ENCODE measurements around the gene ANKRD6. TPM values are rescaled to one million over a fixed set of nuclear protein-coding genes. Genes with fewer than 3 reads are reported as not detected.

Gene ANKRD6
- total RNA-seq, 1 donor from 2014 or later, result 13.3 TPM

- no peak for DNase-seq (ENCODE audit: extremely low spot score in 2 of 2)
- H3K27ac ChIP-seq, result no peak overlapping the region
- no peak overlapping the region for H3K4me3 ChIP-seq
- no peaks in the 10 kb centered on the region for H3K36me3 ChIP-seq
- H3K9me3 ChIP-seq, result no peaks in the 10 kb centered on the region
- H3K27me3 ChIP-seq, result no peaks in the 10 kb centered on the region
- TF ChIP-seq POLR2AphosphoS5 (IDR thresholded peaks at IDR 0.05; ENCODE audit: insufficient read depth in 1 of 2, low read depth in 1 of 2) (no peak), POLR2A (IDR thresholded peaks at IDR 0.05) (no peak), CTCF (IDR thresholded peaks at IDR 0.05) (no peak)
- intact Hi-C loops (cut with DNase I), result no loop called here
- no peaks in the 10 kb centered on the region for H3K4me1 ChIP-seq
These were observed 172.9 kb downstream of the ANKRD6 start for GRCh38 chr6:89605861-89606260.

GRCh38 chr6:89610149-89610642, 177.2 kb downstream of the ANKRD6 start:
- DNase-seq (ENCODE audit: extremely low spot score in 2 of 2), result no peak
- Histone ChIP-seq H3K27ac (no peak overlapping the region), H3K4me3 (no peak overlapping the region), H3K4me1 (no peaks in the 10 kb centered on the region), H3K27me3 (no peaks in the 10 kb centered on the region), H3K36me3 (no peaks in the 10 kb centered on the region), H3K9me3 (no peaks in the 10 kb centered on the region)
- intact Hi-C loops (cut with DNase I), result no loop called here
- TF ChIP-seq CTCF (IDR thresholded peaks at IDR 0.05), result peak; percentile 69 to 76 (median 76)
- no peak for TF ChIP-seq POLR2AphosphoS5 (IDR thresholded peaks at IDR 0.05; ENCODE audit: insufficient read depth in 1 of 2, low read depth in 1 of 2)
- TF ChIP-seq POLR2A (IDR thresholded peaks at IDR 0.05), result no peak

- no peak for TF ChIP-seq CTCF (IDR thresholded peaks at IDR 0.05)
- TF ChIP-seq POLR2AphosphoS5 (IDR thresholded peaks at IDR 0.05; ENCODE audit: insufficient read depth in 1 of 2, low read depth in 1 of 2), result no peak
- TF ChIP-seq POLR2A (IDR thresholded peaks at IDR 0.05), result no peak
- Histone ChIP-seq H3K4me1 (no peaks in the 10 kb centered on the region), H3K27ac (no peak overlapping the region), H3K4me3 (no peak overlapping the region), H3K27me3 (no peaks in the 10 kb centered on the region), H3K9me3 (no peaks in the 10 kb centered on the region), H3K36me3 (no peaks in the 10 kb centered on the region)
- intact Hi-C loops (cut with DNase I), result no loop called here
- DNase-seq (ENCODE audit: extremely low spot score in 2 of 2), result no peak
These were observed 178.7 kb downstream of the ANKRD6 start for GRCh38 chr6:89611666-89612065.

GRCh38 chr6:89612121-89612520, 179.2 kb downstream of the ANKRD6 start:
- intact Hi-C loops (cut with DNase I), result no loop called here
- Histone ChIP-seq H3K27me3 (no peaks in the 10 kb centered on the region), H3K27ac (no peak overlapping the region), H3K4me3 (no peak overlapping the region), H3K4me1 (no peaks in the 10 kb centered on the region), H3K36me3 (no peaks in the 10 kb centered on the region), H3K9me3 (no peaks in the 10 kb centered on the region)
- DNase-seq (ENCODE audit: extremely low spot score in 2 of 2), result no peak
- no peak for TF ChIP-seq POLR2A (IDR thresholded peaks at IDR 0.05)
- TF ChIP-seq POLR2AphosphoS5 (IDR thresholded peaks at IDR 0.05; ENCODE audit: insufficient read depth in 1 of 2, low read depth in 1 of 2), result no peak
- no peak for TF ChIP-seq CTCF (IDR thresholded peaks at IDR 0.05)

GRCh38 chr6:89613790-89614189, 180.8 kb downstream of the ANKRD6 start:
- Histone ChIP-seq H3K27me3 (no peaks in the 10 kb centered on the region), H3K36me3 (no peaks in the 10 kb centered on the region), H3K4me3 (no peak overlapping the region), H3K27ac (no peak overlapping the region), H3K9me3 (no peaks in the 10 kb centered on the region), H3K4me1 (no peaks in the 10 kb centered on the region)
- intact Hi-C loops (cut with DNase I), result no loop called here
- DNase-seq (ENCODE audit: extremely low spot score in 2 of 2), result no peak
- TF ChIP-seq POLR2AphosphoS5 (IDR thresholded peaks at IDR 0.05; ENCODE audit: insufficient read depth in 1 of 2, low read depth in 1 of 2), result no peak

All from vagina (tissue), 2 donors.